Naive thymus-derived CD4-positive, alpha-beta T cell (primary cell): ENCODE measurements around the gene RNF169. TPM values are rescaled to one million over a fixed set of nuclear protein-coding genes. Genes with fewer than 3 reads are reported as not detected.

Experiments used
- microRNA-seq: library from miRNA; unstranded; fragments of <30 nt; microRNA quantifications from one replicate; pipeline ENCODE4 v1.2.0, GENCODE V29; 2022; ENCODE audit warnings: borderline microRNAs expressed
- polyA plus RNA-seq, 2 donors: library from polyadenylated mRNA; unstranded; fragments of 300-500 nt; fragmentation: Illumina TruSeq; gene quantifications; one replicate each; pipeline ENCODE4 v1.2.3, GENCODE V29; 2021
- total RNA-seq, 6 experiments: library from RNA in 5 of 6; stranded (reverse) in 5 of 6; gene quantifications; 1 replicate in 5 of 6; 2 replicates in 1 of 6; pipeline ENCODE4 v1.2.3 and lab custom pipeline; 2021 to 2026

The RNF169 gene
- total and polyA plus RNA-seq, 7 experiments from 2014 or later: 1.1 to 25.5 (median 19.0) TPM

Small RNAs within 50 kb of the gene (microRNA-seq; reads per million reads assigned to microRNA genes)
- gene MIR4696: not detected

Other genes starting within 250 kb of the RNF169 start
- gene POLD3, start 156.3 kb upstream of the RNF169 start, total RNA-seq: 10 to 100 TPM in 4 of 5 experiments, 1 to 10 TPM in 1; 8.0 to 40.8 (median 14.7) TPM
- 10 to 100 TPM; 10.3 to 16.4 TPM for gene POLD3, start 156.3 kb upstream of the RNF169 start, polyA plus RNA-seq
- gene CHRDL2, start 17.4 kb upstream of the RNF169 start, total RNA-seq: not detected
- not detected for gene CHRDL2, start 17.4 kb upstream of the RNF169 start, polyA plus RNA-seq
- 10 to 100 TPM; 11.3 to 20.8 (median 20.3) TPM for gene XRRA1, start 200.2 kb downstream of the RNF169 start, total RNA-seq
- 10 to 100 TPM; 11.7 to 17.8 TPM for gene XRRA1, start 200.2 kb downstream of the RNF169 start, polyA plus RNA-seq
- 100 to 1,000 TPM in 2 of 5 experiments, 10 to 100 TPM in 3; 53.9 to 211 (median 87.5) TPM for gene SPCS2, start 200.4 kb downstream of the RNF169 start, total RNA-seq
- 100 to 1,000 TPM; 119 to 180 TPM for gene SPCS2, start 200.4 kb downstream of the RNF169 start, polyA plus RNA-seq
- 10 to 100 TPM; 12.6 to 18.9 (median 16.1) TPM for gene NEU3, start 240.1 kb downstream of the RNF169 start, total RNA-seq
- 1 to 10 TPM; 2.6 to 3.2 TPM for gene NEU3, start 240.1 kb downstream of the RNF169 start, polyA plus RNA-seq